ENCODE measurements around the gene SOX10. TPM values are rescaled to one million over a fixed set of nuclear protein-coding genes. Genes with fewer than 3 reads are reported as not detected.
A peak's percentile ranks its signal among the peaks of the same experiment; 100 is the strongest.

SOX10 gene
- total and polyA plus RNA-seq, 2 of the 4 experiments (the other 2 are of a cell fraction) = not detected

DNA sequence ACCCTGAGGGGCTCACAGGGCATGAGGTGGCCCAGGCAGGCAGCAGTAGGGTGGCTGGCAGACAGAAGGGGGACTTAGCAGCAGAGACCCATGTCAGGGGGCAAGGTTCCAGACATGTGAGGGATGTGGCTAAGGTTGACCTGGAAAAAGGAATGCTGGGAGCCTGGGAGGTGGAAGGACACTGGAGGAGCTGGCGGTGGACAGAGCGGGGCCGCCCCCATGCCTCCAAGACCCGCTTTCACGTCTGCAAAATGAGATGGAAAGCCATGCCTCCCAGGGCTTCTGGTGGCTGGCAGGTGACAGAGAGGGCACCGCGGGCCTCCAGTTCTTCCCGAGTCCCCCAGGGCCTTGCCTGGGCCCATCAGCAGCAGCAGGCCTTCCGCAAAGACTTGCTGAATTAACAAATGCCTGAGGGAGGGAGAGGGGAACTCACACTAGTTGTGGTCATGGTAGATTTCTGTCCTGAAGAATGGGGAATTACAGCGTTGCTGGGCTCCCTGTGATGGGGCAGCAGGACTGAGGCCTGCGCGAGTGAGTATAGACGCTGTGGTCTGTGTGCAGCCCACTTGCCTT, 23.1 kb upstream of the SOX10 start:
- WGBS, 2 experiments (ENCODE audit: extremely low coverage in 2 of 2, insufficient read length in 1 of 2) = 90% methylated on average over 6 of the region's 13 CpGs; no CpG with 5 or more reads in 1 of the 2 experiments
- Histone ChIP-seq H2BK5ac (ENCODE audit: low read depth, low read length, poor library complexity, severe bottlenecking) (no peak overlapping the region), H2BK15ac (ENCODE audit: low read depth, low read length) (no peak overlapping the region), H3K9ac (ENCODE audit: low read depth, low read length) (no peak overlapping the region), H2AK9ac (replicated peaks; ENCODE audit: low read depth, low read length, poor library complexity) (no peak overlapping the region), H4K20me1 (ENCODE audit: insufficient read depth, low read length) (no peaks in the 10 kb centered on the region), H3K4ac (ENCODE audit: low read depth, low read length) (no peak overlapping the region), H3K79me1 (ENCODE audit: low read depth in 1 of 2, low read length in 2 of 2) (no peaks in the 10 kb centered on the region), H2AFZ (replicated peaks; ENCODE audit: low read length, poor library complexity) (peak overlapping the region; percentile 51), H3K4me2 (ENCODE audit: low read depth, low read length) (no peak overlapping the region), H3K9me1 (ENCODE audit: insufficient read depth, low read length) (0 out of 2 replicates have a peak, but pooled peaks cover under 1% of the 10 kb centered on the region), H4K5ac (ENCODE audit: low read depth, low read length) (no peak overlapping the region), H4K8ac (ENCODE audit: low read depth in 2 of 2, low read length in 2 of 2) (no peak overlapping the region), H3K27me3 (ENCODE audit: control insufficient read depth, insufficient read depth, low read length) (peaks cover 21% of the 10 kb centered on the region), H3K27ac (ENCODE audit: insufficient read depth, low read length) (no peak overlapping the region), H3K4me3 (ENCODE audit: insufficient read depth, low read depth, low read length) (no peak overlapping the region), H2BK20ac (ENCODE audit: low read depth, low read length) (no peak overlapping the region), H2BK120ac (ENCODE audit: low read depth, low read length) (no peak overlapping the region), H3K18ac (ENCODE audit: low read depth, low read length) (no peak overlapping the region), H3K9me3 (ENCODE audit: control insufficient read depth, insufficient read depth, low read length) (no peaks in the 10 kb centered on the region), H3K36me3 (ENCODE audit: control insufficient read depth, insufficient read depth, low read length) (no peaks in the 10 kb centered on the region), H3K23ac (ENCODE audit: low read depth, low read length) (no peak overlapping the region), H2AK5ac (ENCODE audit: low read depth, low read length) (no peak overlapping the region), H4K91ac (ENCODE audit: insufficient read depth, low read depth, low read length) (no peak overlapping the region), H3K56ac (ENCODE audit: extremely low read depth, insufficient read depth, low read length) (no peak overlapping the region), H3K14ac (replicated peaks; ENCODE audit: low read depth, low read length) (no peak overlapping the region), H3K4me1 (ENCODE audit: control insufficient read depth, insufficient read depth, low read length) (no peaks in the 10 kb centered on the region)
- DNase-seq = no peak
- TF ChIP-seq POLR2A (IDR thresholded peaks at IDR 0.05; ENCODE audit: low read depth, low read length) (no peak), MXI1 (IDR thresholded peaks at IDR 0.05; ENCODE audit: borderline replicate concordance, low read depth, low read length) (no peak), MAFK (IDR thresholded peaks at IDR 0.05; ENCODE audit: low read depth, low read length) (no peak), FOS (IDR thresholded peaks at IDR 0.05; ENCODE audit: low read depth, low read length) (no peak), RAD21 (IDR thresholded peaks at IDR 0.05; ENCODE audit: low read length) (no peak), NFE2L2 (IDR thresholded peaks at IDR 0.05; ENCODE audit: low read depth, low read length) (no peak), CEBPB (IDR thresholded peaks at IDR 0.05; ENCODE audit: low read depth, low read length) (no peak), CHD1 (IDR thresholded peaks at IDR 0.05; ENCODE audit: low read depth, low read length) (no peak)
- ChIA-PET CTCF (no interaction called here), POLR2A (ENCODE audit: unreplicated experiment) (no interaction called here)
- intact Hi-C loops (cut with micrococcal nuclease) (no loop called here), in situ Hi-C loops (cut with MboI; ENCODE audit: low sequenced_read_pairs) (no loop called here), dilution Hi-C loops (cut with HindIII; ENCODE audit: low sequenced_read_pairs, unreplicated experiment) (no loop called here)
- no TSS peak for BruUV-seq (replicated peaks)
- no peak for ATAC-seq (ENCODE audit: low read depth)
